Stimulated activated naive B cell treated with anti-CD40 and anti-IgM and Interleukin-4, amounts not matched to agents 10 μg/mL and 1 μg/mL and 100 μg/mL, for 72 hours (primary cell): Measurements from ENCODE around the gene PSPC1.
A peak's percentile ranks its signal among the peaks of the same experiment; 100 is the strongest.

Experiments
- ATAC-seq, 2 donors: fragments of 150-1000 bp; cut with Tn5 transposase; replicated peaks; 2 replicates each; pipeline ENCODE4 v1.10.0; 2021; ENCODE audit warnings: moderate library complexity in 1 of 2
- DNase-seq: peaks from one replicate; pipeline ENCODE4 v3.0.0; 2021
- H3K27ac Mint-ChIP-seq: one replicate; pipeline ENCODE4 v1.8.0; 2022; ENCODE audit warnings: mild to moderate bottlenecking, mixed read lengths
- H3K27me3 Mint-ChIP-seq, 2 donors: one replicate each; pipeline ENCODE4 v1.8.0; 2022; ENCODE audit warnings: mixed read lengths in 2 of 2
- H3K36me3 Mint-ChIP-seq, 2 donors: one replicate each; pipeline ENCODE4 v1.8.0; 2022; ENCODE audit warnings: mixed read lengths in 2 of 2, mild to moderate bottlenecking in 1 of 2
- H3K4me1 Mint-ChIP-seq, 2 donors: one replicate each; pipeline ENCODE4 v1.8.0; 2022; ENCODE audit warnings: mixed read lengths in 2 of 2, mild to moderate bottlenecking in 1 of 2
- H3K4me3 Mint-ChIP-seq, 2 donors: one replicate each; pipeline ENCODE4 v1.8.0; 2022; ENCODE audit warnings: mild to moderate bottlenecking in 2 of 2, mixed read lengths in 2 of 2, moderate library complexity in 1 of 2
- H3K9me3 Mint-ChIP-seq, 2 donors: one replicate each; pipeline ENCODE4 v1.8.0; 2022; ENCODE audit warnings: mixed read lengths in 2 of 2, mild to moderate bottlenecking in 1 of 2

Gene PSPC1

DNA sequence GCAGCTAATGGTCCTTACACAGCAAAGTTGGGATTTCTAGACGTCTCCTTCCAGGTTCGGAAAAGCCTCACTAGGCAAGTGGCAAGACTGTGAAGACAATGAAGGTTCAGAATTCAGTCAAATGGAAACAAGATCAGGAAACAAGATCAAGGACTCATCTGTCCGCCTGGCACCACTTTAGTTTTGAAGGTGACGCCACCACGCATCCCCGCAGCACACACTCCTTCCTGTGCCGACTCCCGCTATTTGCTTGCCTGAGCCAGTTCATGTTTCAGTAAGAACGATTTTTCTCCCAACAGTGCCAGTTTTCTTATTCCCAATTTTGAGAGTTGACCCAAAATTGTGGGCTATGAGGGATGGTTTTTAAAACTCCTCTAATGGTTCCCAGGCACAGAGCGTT, 107.8 kb downstream of the PSPC1 start:
- H3K4me3 Mint-ChIP-seq, result no peak overlapping the region
- H3K27me3 Mint-ChIP-seq, result no peaks in the 10 kb centered on the region
- no peaks in the 10 kb centered on the region for H3K9me3 Mint-ChIP-seq
- DNase-seq (no peak), ATAC-seq (no peak)
- peaks cover 3 to 11% of the 10 kb centered on the region in 2 donors for H3K4me1 Mint-ChIP-seq
- H3K27ac Mint-ChIP-seq, result no peak overlapping the region
- peaks cover 26 to 33% of the 10 kb centered on the region in 2 donors for H3K36me3 Mint-ChIP-seq

- H3K4me3 Mint-ChIP-seq, result no peak overlapping the region
- peaks cover 37 to 38% of the 10 kb centered on the region in 2 donors for H3K36me3 Mint-ChIP-seq
- H3K9me3 Mint-ChIP-seq, result no peaks in the 10 kb centered on the region
- H3K27me3 Mint-ChIP-seq, result no peaks in the 10 kb centered on the region
- peak overlapping the region; percentile 82 for H3K27ac Mint-ChIP-seq
- peaks cover 5 to 16% of the 10 kb centered on the region in 2 donors for H3K4me1 Mint-ChIP-seq
- ATAC-seq (no peak), DNase-seq (no peak)
Measured at GRCh38 chr13:19673473-19674430, 109.0 kb downstream of the PSPC1 start.

DNA sequence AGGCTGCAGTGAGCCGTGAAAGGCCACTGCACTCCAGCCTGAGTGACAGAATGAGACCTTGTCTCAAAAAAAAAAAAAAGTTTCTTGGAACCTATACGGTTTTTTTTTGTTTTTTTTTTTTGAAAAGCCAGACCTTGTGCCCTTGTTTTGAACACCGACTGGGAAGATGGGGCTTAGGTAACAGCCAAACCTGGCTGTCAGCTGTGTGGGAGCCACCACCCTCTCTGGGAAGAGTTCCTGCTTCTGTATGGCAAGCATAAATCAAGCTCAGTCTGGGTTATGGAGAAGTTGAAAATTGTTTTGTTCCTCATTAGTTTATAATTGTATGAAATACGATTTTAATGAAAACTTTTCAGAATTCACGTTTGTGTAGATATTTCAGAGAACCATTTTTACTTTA, 109.8 kb downstream of the PSPC1 start:
- DNase-seq, result no peak
- H3K9me3 Mint-ChIP-seq, result no peaks in the 10 kb centered on the region
- no peaks in the 10 kb centered on the region for H3K27me3 Mint-ChIP-seq
- no peak overlapping the region for H3K4me3 Mint-ChIP-seq
- ATAC-seq, result no peak
- H3K36me3 Mint-ChIP-seq, result peaks cover 41 to 45% of the 10 kb centered on the region in 2 donors
- H3K27ac Mint-ChIP-seq, result peak overlapping the region; percentile 82
- H3K4me1 Mint-ChIP-seq, result peaks cover 5 to 16% of the 10 kb centered on the region in 2 donors

DNA sequence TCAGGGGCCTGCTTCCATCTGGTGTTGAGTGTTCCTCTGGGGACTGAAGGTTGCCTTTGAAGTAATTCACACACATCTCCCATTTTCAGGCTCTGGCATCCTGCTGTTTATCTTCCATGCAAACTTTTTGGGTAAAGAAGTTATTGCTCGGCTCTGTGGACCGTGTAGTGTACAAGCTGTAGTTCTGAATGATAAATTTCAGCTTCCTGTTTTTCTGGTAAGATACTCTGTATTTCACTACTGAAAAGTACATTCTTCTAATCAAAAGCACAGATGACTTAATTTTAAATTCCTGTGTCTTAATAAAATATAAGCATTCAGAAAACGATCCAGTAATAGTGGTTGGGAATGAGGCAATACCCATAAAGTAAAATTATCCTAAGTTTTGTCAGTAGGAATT, 112.6 kb downstream of the PSPC1 start:
- H3K27me3 Mint-ChIP-seq, result no peaks in the 10 kb centered on the region
- H3K4me3 Mint-ChIP-seq, result no peak overlapping the region
- peaks cover 48 to 59% of the 10 kb centered on the region in 2 donors for H3K36me3 Mint-ChIP-seq
- H3K27ac Mint-ChIP-seq, result peak overlapping the region; percentile 75
- DNase-seq, result no peak
- H3K4me1 Mint-ChIP-seq, result peaks cover 5 to 16% of the 10 kb centered on the region in 2 donors
- no peaks in the 10 kb centered on the region for H3K9me3 Mint-ChIP-seq
- peak; percentile 44 to 64 for ATAC-seq

DNA sequence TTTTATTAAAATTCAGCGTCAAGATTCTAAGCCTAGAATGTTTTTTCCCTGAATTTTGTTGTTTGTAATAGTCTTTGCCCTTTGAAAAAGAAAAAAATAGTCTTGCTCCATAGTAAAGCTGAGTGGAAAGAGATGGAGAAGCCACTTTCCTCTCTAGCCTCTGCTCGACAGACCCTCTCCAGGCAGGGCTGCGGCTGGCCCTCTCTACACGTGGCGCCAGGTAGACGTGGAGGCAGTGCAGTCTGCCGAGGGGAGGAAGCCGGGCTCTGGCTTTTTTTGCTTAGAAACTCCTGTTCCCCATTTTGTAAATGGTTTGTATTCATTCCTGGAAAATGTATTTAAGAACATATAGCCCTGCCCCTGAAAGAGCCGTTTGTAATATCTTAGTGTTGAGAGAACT, 114.0 kb downstream of the PSPC1 start:
- ATAC-seq, result no peak
- no peaks in the 10 kb centered on the region for H3K27me3 Mint-ChIP-seq
- peaks cover 5 to 16% of the 10 kb centered on the region in 2 donors for H3K4me1 Mint-ChIP-seq
- H3K36me3 Mint-ChIP-seq, result peaks cover 55 to 67% of the 10 kb centered on the region in 2 donors
- H3K9me3 Mint-ChIP-seq, result no peaks in the 10 kb centered on the region
- peak overlapping the region; percentile 77 for H3K27ac Mint-ChIP-seq
- no peak overlapping the region for H3K4me3 Mint-ChIP-seq
- no peak for DNase-seq

- H3K4me3 Mint-ChIP-seq, result no peak overlapping the region
- H3K27ac Mint-ChIP-seq, result no peak overlapping the region
- H3K36me3 Mint-ChIP-seq, result peaks cover 58 to 64% of the 10 kb centered on the region in 2 donors
- H3K9me3 Mint-ChIP-seq, result no peaks in the 10 kb centered on the region
- no peak for DNase-seq
- H3K27me3 Mint-ChIP-seq, result no peaks in the 10 kb centered on the region
- peak in 1 of 2 donors; percentile 2 for ATAC-seq
- peaks cover 5 to 9% of the 10 kb centered on the region in 2 donors for H3K4me1 Mint-ChIP-seq
Measured at GRCh38 chr13:19665427-19665859, 117.3 kb downstream of the PSPC1 start.

DNA sequence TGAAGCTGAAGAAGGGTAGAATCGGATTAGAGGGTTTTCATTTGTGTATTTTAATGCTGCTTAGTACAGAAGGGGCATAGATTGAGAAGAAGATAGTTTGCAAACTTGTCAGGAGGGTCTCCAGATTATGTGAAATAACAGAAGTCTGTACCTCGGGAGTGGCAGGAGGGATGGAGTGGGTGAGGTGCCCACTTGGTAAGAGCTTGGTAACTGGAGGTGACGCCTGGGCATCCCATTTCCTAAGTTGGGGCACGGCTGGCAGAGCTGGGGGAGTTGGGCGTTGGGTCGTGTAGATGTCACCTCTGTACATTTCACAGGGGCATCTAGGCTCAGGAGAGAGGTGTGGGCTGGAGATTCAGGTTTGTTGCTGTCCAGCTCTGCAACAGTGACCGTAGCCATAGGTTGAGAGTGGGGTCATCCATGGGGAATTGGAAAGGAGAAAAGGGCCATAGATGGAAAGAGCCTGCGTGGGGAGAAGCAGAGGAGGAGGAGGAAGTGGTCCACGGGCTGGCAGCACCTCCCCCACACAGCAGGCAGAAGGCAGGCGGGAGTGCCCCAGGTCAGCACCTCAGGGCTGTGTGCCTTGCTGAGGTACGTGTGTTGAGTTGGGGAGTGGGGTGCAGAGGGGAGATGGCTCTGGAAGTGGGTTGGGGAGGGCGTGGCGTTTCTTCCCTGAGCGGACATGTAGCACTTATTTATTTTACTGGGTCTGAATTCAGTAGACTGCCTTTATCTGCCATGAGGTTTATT, 118.1 kb downstream of the PSPC1 start:
- Mint-ChIP-seq H3K27me3 (no peaks in the 10 kb centered on the region), H3K36me3 (peaks cover 57 to 68% of the 10 kb centered on the region in 2 donors), H3K4me1 (peaks cover under 1 to 2% of the 10 kb centered on the region in 2 donors), H3K27ac (peak overlapping the region; percentile 7), H3K9me3 (no peaks in the 10 kb centered on the region), H3K4me3 (no peak overlapping the region)
- ATAC-seq (no peak), DNase-seq (no peak)

DNA sequence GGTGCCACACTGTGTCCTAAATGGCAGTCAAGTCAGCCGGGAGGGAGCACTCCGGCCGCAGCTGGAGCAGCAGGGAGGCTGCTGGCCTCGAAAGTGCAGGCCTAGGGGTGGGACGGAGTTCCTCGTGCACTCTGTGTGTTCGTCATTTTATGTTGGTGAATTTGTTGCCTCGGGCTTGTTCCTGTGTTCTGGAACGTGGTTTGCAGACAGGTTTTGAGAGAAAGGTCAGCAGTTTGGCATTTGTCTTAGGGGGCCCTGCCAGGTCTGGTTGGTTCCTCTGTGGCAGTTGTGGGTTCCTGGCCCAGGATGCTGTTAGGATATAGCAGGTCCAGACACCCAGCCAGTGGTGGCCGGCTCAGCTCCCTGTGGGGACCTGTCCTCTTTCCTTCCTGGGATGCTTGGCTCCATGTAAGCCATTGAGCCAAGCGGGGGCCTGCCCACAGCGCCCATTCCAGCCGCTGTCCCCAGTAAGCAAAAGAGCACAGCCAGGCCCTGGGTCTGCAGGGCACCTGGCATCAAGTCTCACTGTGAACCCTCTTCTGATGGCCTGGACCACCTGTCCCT, 119.2 kb downstream of the PSPC1 start:
- no peaks in the 10 kb centered on the region for H3K4me1 Mint-ChIP-seq
- no peaks in the 10 kb centered on the region for H3K27me3 Mint-ChIP-seq
- DNase-seq (no peak), ATAC-seq (no peak)
- H3K27ac Mint-ChIP-seq, result no peak overlapping the region
- no peaks in the 10 kb centered on the region for H3K9me3 Mint-ChIP-seq
- H3K4me3 Mint-ChIP-seq, result no peak overlapping the region
- H3K36me3 Mint-ChIP-seq, result peaks cover 57 to 71% of the 10 kb centered on the region in 2 donors

- ATAC-seq (no peak), DNase-seq (no peak)
- Mint-ChIP-seq H3K36me3 (peaks cover 55 to 62% of the 10 kb centered on the region in 2 donors), H3K27me3 (no peaks in the 10 kb centered on the region), H3K27ac (no peak overlapping the region), H3K9me3 (no peaks in the 10 kb centered on the region), H3K4me1 (no peaks in the 10 kb centered on the region), H3K4me3 (no peak overlapping the region)
Measured at GRCh38 chr13:19661561-19661960, 121.2 kb downstream of the PSPC1 start.

DNA sequence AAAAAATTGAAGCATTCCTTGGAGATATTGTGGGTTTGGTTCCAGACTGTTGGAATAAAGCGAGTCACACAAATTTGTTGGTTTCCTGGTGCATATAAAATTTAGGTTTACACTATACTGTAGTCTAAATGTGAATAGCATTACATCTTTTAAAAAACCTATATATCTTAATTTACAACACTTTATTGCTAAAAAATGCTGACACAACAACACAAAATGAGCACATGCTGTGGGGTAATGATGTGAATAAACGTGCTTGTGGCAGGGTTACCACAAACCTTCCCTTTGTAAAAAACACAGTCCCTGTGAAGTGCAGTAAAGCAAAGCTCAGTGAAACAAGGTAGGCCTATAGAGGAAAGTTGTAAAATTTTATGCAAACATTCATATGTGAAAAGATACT, 121.6 kb downstream of the PSPC1 start:
- Mint-ChIP-seq H3K4me3 (no peak overlapping the region), H3K9me3 (no peaks in the 10 kb centered on the region), H3K27me3 (no peaks in the 10 kb centered on the region), H3K27ac (no peak overlapping the region), H3K36me3 (peaks cover 54 to 58% of the 10 kb centered on the region in 2 donors), H3K4me1 (no peaks in the 10 kb centered on the region)
- DNase-seq, result no peak
- ATAC-seq, result no peak

GRCh38 chr13:19658831-19659230, 123.9 kb downstream of the PSPC1 start:
- H3K4me1 Mint-ChIP-seq, result no peaks in the 10 kb centered on the region
- no peak overlapping the region for H3K4me3 Mint-ChIP-seq
- no peak for ATAC-seq
- no peak for DNase-seq
- peaks cover 44 to 47% of the 10 kb centered on the region in 2 donors for H3K36me3 Mint-ChIP-seq
- no peaks in the 10 kb centered on the region for H3K9me3 Mint-ChIP-seq
- no peak overlapping the region for H3K27ac Mint-ChIP-seq
- no peaks in the 10 kb centered on the region for H3K27me3 Mint-ChIP-seq

GRCh38 chr13:19657872-19658591, 124.7 kb downstream of the PSPC1 start:
- Mint-ChIP-seq H3K9me3 (no peaks in the 10 kb centered on the region), H3K36me3 (peaks cover 43 to 44% of the 10 kb centered on the region in 2 donors), H3K4me1 (peaks cover 0 to 2% of the 10 kb centered on the region in 2 donors), H3K27me3 (no peaks in the 10 kb centered on the region), H3K27ac (peak overlapping the region; percentile 31), H3K4me3 (no peak overlapping the region)
- ATAC-seq (no peak), DNase-seq (no peak)
